Measurements from ENCODE around the gene HOXB1.

The HOXB1 gene

DNA sequence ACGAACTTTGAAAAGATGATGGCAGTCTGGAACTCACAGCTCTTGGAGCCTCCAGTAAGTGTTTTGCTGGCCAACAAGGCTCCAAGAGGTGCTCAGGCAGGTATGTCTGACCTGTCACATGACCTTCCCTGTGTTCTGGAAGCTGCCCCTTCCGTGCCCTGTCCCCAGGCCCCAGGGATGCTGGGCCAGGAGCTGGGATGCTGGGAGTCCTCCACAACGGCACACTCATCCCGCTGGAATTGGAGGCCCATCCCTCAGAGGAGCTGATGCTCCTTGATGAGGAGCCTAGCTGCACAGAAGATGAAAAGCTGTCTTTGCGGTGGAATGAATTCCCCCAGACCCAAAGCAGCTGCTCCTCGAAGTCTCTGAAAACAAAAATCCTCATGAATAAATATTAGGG is 47.8 kb downstream of the HOXB1 start:
- TF ChIP-seq GATA3 (IDR thresholded peaks at IDR 0.05; ENCODE audit: low read depth, low read length) (no peak), GATA2 (IDR thresholded peaks at IDR 0.05; ENCODE audit: low read depth, low read length) (no peak)

GRCh38 chr17:48479014-48479402 is 51.8 kb downstream of the HOXB1 start:
- TF ChIP-seq GATA2 (IDR thresholded peaks at IDR 0.05; ENCODE audit: low read depth, low read length) = no peak
- TF ChIP-seq GATA3 (IDR thresholded peaks at IDR 0.05; ENCODE audit: low read depth, low read length) = no peak
